Measurements from ENCODE around the gene MYO6. TPM values are rescaled to one million over a fixed set of nuclear protein-coding genes. Genes with fewer than 3 reads are reported as not detected.
A peak's percentile ranks its signal among the peaks of the same experiment; 100 is the strongest.

MYO6 gene
- polyA plus RNA-seq, 1 experiment = 4.7 TPM

GRCh38 chr6:75932067-75932466 is 183.0 kb downstream of the MYO6 start:
- no peak for DNase-seq (ENCODE audit: low read depth)
- peak; percentile 42 for TF ChIP-seq CTCF (IDR thresholded peaks at IDR 0.05; ENCODE audit: insufficient read depth, low read depth, low read length)
- peaks cover 4% of the 10 kb centered on the region; the same call in 1 of the 2 replicates for H3K27me3 ChIP-seq (ENCODE audit: control insufficient read depth, insufficient read depth, low read length)
- ChIA-PET POLR2A (no interaction called here), CTCF (interaction anchor here (1.0 to 3.9 kb wide), 5 partner anchors 12 to 1532 kb away, joined by 3 to 24 read pairs (median 4); partner anchors contain the start of gene HTR1B)
- no peaks in the 10 kb centered on the region for H3K36me3 ChIP-seq (ENCODE audit: control insufficient read depth, insufficient read depth, low read length)
- H3K4me3 ChIP-seq (ENCODE audit: low read depth, low read length) = no peak overlapping the region

GRCh38 chr6:75933387-75933975 is 184.4 kb downstream of the MYO6 start:
- H3K27me3 ChIP-seq (ENCODE audit: control insufficient read depth, insufficient read depth, low read length) = peaks cover 4% of the 10 kb centered on the region; the same call in 1 of the 2 replicates
- DNase-seq (ENCODE audit: low read depth) = no peak
- ChIA-PET POLR2A (no interaction called here), CTCF (interaction anchor here (0.6 to 3.9 kb wide), 8 partner anchors 9 to 1531 kb away, joined by 3 to 24 read pairs (median 3); partner anchors contain the start of gene HTR1B)
- H3K4me3 ChIP-seq (ENCODE audit: low read depth, low read length) = no peak overlapping the region
- TF ChIP-seq CTCF (IDR thresholded peaks at IDR 0.05; ENCODE audit: insufficient read depth, low read depth, low read length) = no peak
- H3K36me3 ChIP-seq (ENCODE audit: control insufficient read depth, insufficient read depth, low read length) = no peaks in the 10 kb centered on the region

- Histone ChIP-seq H3K27me3 (ENCODE audit: control insufficient read depth, insufficient read depth, low read length) (peaks cover 4% of the 10 kb centered on the region; the same call in 1 of the 2 replicates), H3K4me3 (ENCODE audit: low read depth, low read length) (peak overlapping the region; percentile 30), H3K36me3 (ENCODE audit: control insufficient read depth, insufficient read depth, low read length) (no peaks in the 10 kb centered on the region)
- peak; percentile 79 for TF ChIP-seq CTCF (IDR thresholded peaks at IDR 0.05; ENCODE audit: insufficient read depth, low read depth, low read length)
- ChIA-PET POLR2A (no interaction called here), CTCF (interaction anchor here (0.8 to 3.9 kb wide), 14 partner anchors 8 to 1532 kb away, joined by 3 to 24 read pairs (median 6); partner anchors contain the start of gene HTR1B)
- DNase-seq (ENCODE audit: low read depth) = peak; percentile 35
Observed at GRCh38 chr6:75934643-75935472, 185.8 kb downstream of the MYO6 start.

- Histone ChIP-seq H3K27me3 (ENCODE audit: control insufficient read depth, insufficient read depth, low read length) (peaks cover 4% of the 10 kb centered on the region; the same call in 1 of the 2 replicates), H3K36me3 (ENCODE audit: control insufficient read depth, insufficient read depth, low read length) (no peaks in the 10 kb centered on the region), H3K4me3 (ENCODE audit: low read depth, low read length) (peak overlapping the region; percentile 30)
- POLR2A ChIA-PET = no interaction called here
- no peak for TF ChIP-seq CTCF (IDR thresholded peaks at IDR 0.05; ENCODE audit: insufficient read depth, low read depth, low read length)
- DNase-seq (ENCODE audit: low read depth) = no peak
- CTCF ChIA-PET = interaction anchor here (0.8 to 3.9 kb wide), 13 partner anchors 8 to 1531 kb away, joined by 3 to 24 read pairs (median 6); partner anchors contain the start of gene HTR1B
Observed at GRCh38 chr6:75935473-75935793, 186.4 kb downstream of the MYO6 start.

- Histone ChIP-seq H3K4me3 (ENCODE audit: low read depth, low read length) (no peak overlapping the region), H3K36me3 (ENCODE audit: control insufficient read depth, insufficient read depth, low read length) (no peaks in the 10 kb centered on the region), H3K27me3 (ENCODE audit: control insufficient read depth, insufficient read depth, low read length) (peaks cover 4% of the 10 kb centered on the region; the same call in 1 of the 2 replicates)
- DNase-seq (ENCODE audit: low read depth) = no peak
- ChIA-PET CTCF (interaction anchor here (0.6 to 1.9 kb wide), 2 partner anchors 28 to 44 kb away, joined by 4 read pairs; no protein-coding TSS in a partner anchor), POLR2A (no interaction called here)
- no peak for TF ChIP-seq CTCF (IDR thresholded peaks at IDR 0.05; ENCODE audit: insufficient read depth, low read depth, low read length)
Observed at GRCh38 chr6:75936682-75937081, 187.6 kb downstream of the MYO6 start.

All from BJ (cell line).